Mammary epithelial cell (primary cell): Measurements from ENCODE around the gene METTL6.

ENCODE experiments used
- CTCF ChIP-seq, 2 donors: IDR thresholded peaks in 1 of 2; conservative IDR thresholded peaks in 1 of 2; 2 replicates each; pipeline ENCODE4 v1.5.1; 2011 to 2012; ENCODE audit warnings: inconsistent platforms in 2 of 2, low read length in 2 of 2, mild to moderate bottlenecking in 2 of 2, control low read depth in 1 of 2, low read depth in 1 of 2; ENCODE audit not compliant: insufficient read depth in 1 of 2; ENCODE audit errors: extremely low read depth in 1 of 2
- EZH2 ChIP-seq: IDR thresholded peaks from 2 replicates; pipeline ENCODE4 v1.6.1; 2012; ENCODE audit warnings: low read length, inconsistent platforms, borderline replicate concordance

- no peak for TF ChIP-seq CTCF (conservative IDR thresholded peaks at IDR 0.05 in 1 of 2, IDR thresholded peaks at IDR 0.05 in 1 of 2; ENCODE audit: extremely low read depth in 1 of 2, insufficient read depth in 1 of 2, low read depth in 1 of 2, low read length in 2 of 2)
- TF ChIP-seq EZH2: no peak
These were observed 42.7 kb downstream of the METTL6 start for GRCh38 chr3:15384510-15385237.
